Gastrocnemius medialis (tissue), 4 donors: ENCODE data around the gene NDUFB5.

Experiments
- POLR2A ChIP-seq, 2 donors: fragments of 450-650 bp; IDR thresholded peaks; one replicate each; pipeline ENCODE4 v1.6.1; 2017; ENCODE audit warnings: antibody characterized with exemption in 2 of 2, mild to moderate bottlenecking in 2 of 2, moderate library complexity in 2 of 2
- TF ChIP-seq, protein P1 (sequence below), 5 experiments: fragments of 450-650 bp in 3 of 5; fragments of 200-600 bp in 2 of 5; sonication (generic) in 2 of 5; IDR thresholded peaks in 4 of 5; conservative IDR thresholded peaks in 1 of 5; 1 replicate in 4 of 5; 2 replicates in 1 of 5; pipeline ENCODE4 v1.5.1; 2016 to 2019; ENCODE audit warnings: antibody characterized with exemption in 5 of 5, mild to moderate bottlenecking in 3 of 5, moderate library complexity in 3 of 5

DNA sequence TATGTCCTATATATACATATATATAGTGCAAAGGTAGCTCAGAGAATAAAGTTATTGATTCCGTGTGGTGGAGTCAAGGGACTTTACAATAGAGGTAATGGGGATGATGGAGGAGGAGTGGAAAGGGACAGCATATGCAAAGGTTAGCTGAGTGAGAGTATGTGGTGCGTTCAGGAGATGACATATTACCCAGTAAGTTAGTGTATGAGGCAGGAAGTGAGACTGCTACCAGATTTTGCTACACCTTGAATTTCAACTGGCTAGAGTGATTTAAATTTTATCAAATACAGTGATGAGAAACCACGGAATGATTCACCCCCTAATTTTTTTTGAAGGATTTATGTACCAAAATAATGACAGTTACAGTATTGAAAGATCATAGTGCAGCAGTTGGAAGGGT, 39.1 kb upstream of the NDUFB5 start:
- TF ChIP-seq, protein P1, sequence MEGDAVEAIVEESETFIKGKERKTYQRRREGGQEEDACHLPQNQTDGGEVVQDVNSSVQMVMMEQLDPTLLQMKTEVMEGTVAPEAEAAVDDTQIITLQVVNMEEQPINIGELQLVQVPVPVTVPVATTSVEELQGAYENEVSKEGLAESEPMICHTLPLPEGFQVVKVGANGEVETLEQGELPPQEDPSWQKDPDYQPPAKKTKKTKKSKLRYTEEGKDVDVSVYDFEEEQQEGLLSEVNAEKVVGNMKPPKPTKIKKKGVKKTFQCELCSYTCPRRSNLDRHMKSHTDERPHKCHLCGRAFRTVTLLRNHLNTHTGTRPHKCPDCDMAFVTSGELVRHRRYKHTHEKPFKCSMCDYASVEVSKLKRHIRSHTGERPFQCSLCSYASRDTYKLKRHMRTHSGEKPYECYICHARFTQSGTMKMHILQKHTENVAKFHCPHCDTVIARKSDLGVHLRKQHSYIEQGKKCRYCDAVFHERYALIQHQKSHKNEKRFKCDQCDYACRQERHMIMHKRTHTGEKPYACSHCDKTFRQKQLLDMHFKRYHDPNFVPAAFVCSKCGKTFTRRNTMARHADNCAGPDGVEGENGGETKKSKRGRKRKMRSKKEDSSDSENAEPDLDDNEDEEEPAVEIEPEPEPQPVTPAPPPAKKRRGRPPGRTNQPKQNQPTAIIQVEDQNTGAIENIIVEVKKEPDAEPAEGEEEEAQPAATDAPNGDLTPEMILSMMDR (IDR thresholded peaks at IDR 0.05 in 4 of 5, conservative IDR thresholded peaks at IDR 0.05 in 1 of 5), result no peak
- no peak for TF ChIP-seq POLR2A (IDR thresholded peaks at IDR 0.05)
